A549 (cell line): ENCODE data around the gene RAB13.

Experiments
- CBX8 ChIP-seq: fragments of 200-600 bp; sonication (generic); IDR thresholded peaks from 2 replicates; pipeline ENCODE4 v1.6.1; 2016
- POLR2A ChIP-seq: IDR thresholded peaks from 2 replicates; pipeline ENCODE4 v1.6.1; 2012; ENCODE audit warnings: mild to moderate bottlenecking, low read length
- TF ChIP-seq, protein P1 (sequence below): fragments of >200 bp; sonication (Bioruptor Twin); formaldehyde crosslinking; IDR thresholded peaks from 3 replicates; pipeline ENCODE4 v1.5.1; 2016

- TF ChIP-seq, protein P1, sequence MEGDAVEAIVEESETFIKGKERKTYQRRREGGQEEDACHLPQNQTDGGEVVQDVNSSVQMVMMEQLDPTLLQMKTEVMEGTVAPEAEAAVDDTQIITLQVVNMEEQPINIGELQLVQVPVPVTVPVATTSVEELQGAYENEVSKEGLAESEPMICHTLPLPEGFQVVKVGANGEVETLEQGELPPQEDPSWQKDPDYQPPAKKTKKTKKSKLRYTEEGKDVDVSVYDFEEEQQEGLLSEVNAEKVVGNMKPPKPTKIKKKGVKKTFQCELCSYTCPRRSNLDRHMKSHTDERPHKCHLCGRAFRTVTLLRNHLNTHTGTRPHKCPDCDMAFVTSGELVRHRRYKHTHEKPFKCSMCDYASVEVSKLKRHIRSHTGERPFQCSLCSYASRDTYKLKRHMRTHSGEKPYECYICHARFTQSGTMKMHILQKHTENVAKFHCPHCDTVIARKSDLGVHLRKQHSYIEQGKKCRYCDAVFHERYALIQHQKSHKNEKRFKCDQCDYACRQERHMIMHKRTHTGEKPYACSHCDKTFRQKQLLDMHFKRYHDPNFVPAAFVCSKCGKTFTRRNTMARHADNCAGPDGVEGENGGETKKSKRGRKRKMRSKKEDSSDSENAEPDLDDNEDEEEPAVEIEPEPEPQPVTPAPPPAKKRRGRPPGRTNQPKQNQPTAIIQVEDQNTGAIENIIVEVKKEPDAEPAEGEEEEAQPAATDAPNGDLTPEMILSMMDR = no peak
- TF ChIP-seq CBX8 = no peak
- no peak for TF ChIP-seq POLR2A
Measured at GRCh38 chr1:154012129-154012528, 26.0 kb upstream of the RAB13 start.
